ENCODE data around the gene DOCK11. TPM values are rescaled to one million over a fixed set of nuclear protein-coding genes. Genes with fewer than 3 reads are reported as not detected.
"Not testable (repeated sequence)": the region's sequence is repeated elsewhere in the genome, so short reads cannot be mapped to it uniquely, and the experiment has no call there.

The DOCK11 gene
- total RNA-seq, 1 donor from 2014 or later, result 3.8 TPM

GRCh38 chrX:118468122-118468521 lies 27.5 kb upstream of the DOCK11 start:
- no peak for DNase-seq
- Histone ChIP-seq H3K9me3 (replicated peaks) (no peaks in the 10 kb centered on the region), H3K27me3 (ENCODE audit: low read depth) (no peaks in the 10 kb centered on the region), H3K27ac (replicated peaks) (no peak overlapping the region), H3K4me3 (no peak overlapping the region), H3K4me1 (peaks cover 3% of the 10 kb centered on the region), H3K36me3 (no peaks in the 10 kb centered on the region)
- TF ChIP-seq CTCF (IDR thresholded peaks at IDR 0.05; ENCODE audit: borderline replicate concordance), result no peak
- intact Hi-C loops (cut with micrococcal nuclease), result no loop called here

GRCh38 chrX:118470721-118471347 lies 24.8 kb upstream of the DOCK11 start:
- DNase-seq; H3K4me3 ChIP-seq; H3K36me3 ChIP-seq; H3K9me3 ChIP-seq (replicated peaks); H3K4me1 ChIP-seq; intact Hi-C loops (cut with micrococcal nuclease); H3K27me3 ChIP-seq (ENCODE audit: low read depth); H3K27ac ChIP-seq (replicated peaks): not testable (repeated sequence)

- H3K27me3 ChIP-seq (ENCODE audit: low read depth), result no peaks in the 10 kb centered on the region
- intact Hi-C loops (cut with micrococcal nuclease), result no loop called here
- no peaks in the 10 kb centered on the region for H3K4me1 ChIP-seq
- no peak for TF ChIP-seq CTCF (IDR thresholded peaks at IDR 0.05; ENCODE audit: borderline replicate concordance)
- H3K9me3 ChIP-seq (replicated peaks), result no peaks in the 10 kb centered on the region
- no peak overlapping the region for H3K27ac ChIP-seq (replicated peaks)
- no peak for DNase-seq
- no peaks in the 10 kb centered on the region for H3K36me3 ChIP-seq
- no peak overlapping the region for H3K4me3 ChIP-seq
Measured at GRCh38 chrX:118474586-118474985, 21.0 kb upstream of the DOCK11 start.

- H3K36me3 ChIP-seq, result no peaks in the 10 kb centered on the region
- no peaks in the 10 kb centered on the region for H3K9me3 ChIP-seq (replicated peaks)
- intact Hi-C loops (cut with micrococcal nuclease), result no loop called here
- DNase-seq, result no peak
- no peaks in the 10 kb centered on the region for H3K27me3 ChIP-seq (ENCODE audit: low read depth)
- H3K4me1 ChIP-seq, result no peaks in the 10 kb centered on the region
- H3K27ac ChIP-seq (replicated peaks), result no peak overlapping the region
- TF ChIP-seq CTCF (IDR thresholded peaks at IDR 0.05; ENCODE audit: borderline replicate concordance), result no peak
- no peak overlapping the region for H3K4me3 ChIP-seq
Measured at GRCh38 chrX:118475903-118476302, 19.7 kb upstream of the DOCK11 start.

- TF ChIP-seq CTCF (IDR thresholded peaks at IDR 0.05; ENCODE audit: borderline replicate concordance), result no peak
- no peak overlapping the region for H3K27ac ChIP-seq (replicated peaks)
- H3K36me3 ChIP-seq, result no peaks in the 10 kb centered on the region
- H3K4me3 ChIP-seq, result no peak overlapping the region
- no peaks in the 10 kb centered on the region for H3K9me3 ChIP-seq (replicated peaks)
- intact Hi-C loops (cut with micrococcal nuclease), result no loop called here
- H3K27me3 ChIP-seq (ENCODE audit: low read depth), result no peaks in the 10 kb centered on the region
- H3K4me1 ChIP-seq, result no peaks in the 10 kb centered on the region
- no peak for DNase-seq
Measured at GRCh38 chrX:118480172-118480571, 15.4 kb upstream of the DOCK11 start.

GRCh38 chrX:118482384-118482783 lies 13.2 kb upstream of the DOCK11 start:
- H3K9me3 ChIP-seq (replicated peaks); H3K27me3 ChIP-seq (ENCODE audit: low read depth); H3K36me3 ChIP-seq; H3K4me1 ChIP-seq; DNase-seq; H3K27ac ChIP-seq (replicated peaks); H3K4me3 ChIP-seq; intact Hi-C loops (cut with micrococcal nuclease): not testable (repeated sequence)

All from left ventricle myocardium inferior (tissue), 1 donor.